Measurements from ENCODE around the gene ZNF397. TPM values are rescaled to one million over a fixed set of nuclear protein-coding genes. Genes with fewer than 3 reads are reported as not detected.

The ZNF397 gene
- total and polyA plus RNA-seq, 2 of the 13 experiments (the other 11 are each of a cell fraction or from before 2014, with no cell fraction given) = 4.7 to 9.4 TPM

DNA sequence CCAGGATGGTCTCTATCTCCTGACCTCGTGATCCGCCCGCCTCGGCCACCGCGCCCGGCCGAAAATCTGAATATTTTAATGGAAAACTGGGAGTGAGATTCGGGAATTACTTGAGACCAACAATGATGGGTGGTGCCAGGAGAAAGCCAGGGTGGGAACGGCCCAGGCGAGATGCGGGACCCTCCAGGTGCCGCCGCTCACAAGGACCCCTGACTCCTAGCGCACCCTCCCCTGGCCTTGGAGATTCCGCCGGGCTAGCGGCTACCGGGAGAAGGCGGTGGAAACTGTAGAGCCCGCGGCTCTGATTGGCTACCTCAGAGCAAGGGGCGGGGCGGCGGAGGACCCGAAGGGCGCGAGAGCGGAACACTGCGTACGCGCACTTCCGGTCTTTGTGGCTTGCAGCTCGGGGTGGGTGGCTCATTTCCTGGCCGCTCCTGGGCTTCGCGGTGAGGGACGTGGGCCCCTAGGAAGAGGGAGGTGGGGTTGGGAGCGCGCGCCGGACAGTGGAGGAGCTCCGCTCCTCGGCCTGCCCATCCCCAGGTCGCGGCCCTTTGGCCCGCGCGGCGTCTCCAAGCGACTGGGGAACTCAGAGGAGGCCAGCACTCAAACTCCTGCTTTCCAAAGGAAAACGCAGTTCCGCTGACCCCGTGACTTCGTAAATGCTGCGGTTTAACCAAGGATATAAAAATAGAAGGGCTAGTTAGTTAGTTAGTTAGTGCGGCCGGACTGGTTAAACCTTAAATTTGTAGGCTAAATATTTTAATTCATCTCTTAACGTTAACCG is at the start of gene ZNF397 (continued):
- no peak; the same call in 1 of the 2 replicates for TF ChIP-seq ZNF451 (CRISPR knock-in tag; IDR thresholded peaks at IDR 0.05)
- TF ChIP-seq ZNF510 (CRISPR knock-in tag; IDR thresholded peaks at IDR 0.05; ENCODE audit: low read depth) = no peak
- no peak for TF ChIP-seq HHEX (CRISPR knock-in tag; IDR thresholded peaks at IDR 0.05)
- no peak for TF ChIP-seq LCORL (IDR thresholded peaks at IDR 0.05)
- TF ChIP-seq LCORL (CRISPR knock-in tag; IDR thresholded peaks at IDR 0.05) = peak; percentile 51; the same call in 1 of the 2 replicates
- TF ChIP-seq, protein P1, sequence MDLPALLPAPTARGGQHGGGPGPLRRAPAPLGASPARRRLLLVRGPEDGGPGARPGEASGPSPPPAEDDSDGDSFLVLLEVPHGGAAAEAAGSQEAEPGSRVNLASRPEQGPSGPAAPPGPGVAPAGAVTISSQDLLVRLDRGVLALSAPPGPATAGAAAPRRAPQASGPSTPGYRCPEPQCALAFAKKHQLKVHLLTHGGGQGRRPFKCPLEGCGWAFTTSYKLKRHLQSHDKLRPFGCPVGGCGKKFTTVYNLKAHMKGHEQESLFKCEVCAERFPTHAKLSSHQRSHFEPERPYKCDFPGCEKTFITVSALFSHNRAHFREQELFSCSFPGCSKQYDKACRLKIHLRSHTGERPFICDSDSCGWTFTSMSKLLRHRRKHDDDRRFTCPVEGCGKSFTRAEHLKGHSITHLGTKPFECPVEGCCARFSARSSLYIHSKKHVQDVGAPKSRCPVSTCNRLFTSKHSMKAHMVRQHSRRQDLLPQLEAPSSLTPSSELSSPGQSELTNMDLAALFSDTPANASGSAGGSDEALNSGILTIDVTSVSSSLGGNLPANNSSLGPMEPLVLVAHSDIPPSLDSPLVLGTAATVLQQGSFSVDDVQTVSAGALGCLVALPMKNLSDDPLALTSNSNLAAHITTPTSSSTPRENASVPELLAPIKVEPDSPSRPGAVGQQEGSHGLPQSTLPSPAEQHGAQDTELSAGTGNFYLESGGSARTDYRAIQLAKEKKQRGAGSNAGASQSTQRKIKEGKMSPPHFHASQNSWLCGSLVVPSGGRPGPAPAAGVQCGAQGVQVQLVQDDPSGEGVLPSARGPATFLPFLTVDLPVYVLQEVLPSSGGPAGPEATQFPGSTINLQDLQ (CRISPR knock-in tag; IDR thresholded peaks at IDR 0.05) = no peak
- peak; percentile 55; the same call in 1 of the 2 replicates for TF ChIP-seq ZNF292 (CRISPR knock-in tag; IDR thresholded peaks at IDR 0.05; ENCODE audit: borderline replicate concordance, low read depth)
- peak; percentile 62 for TF ChIP-seq ZNF792 (CRISPR knock-in tag; IDR thresholded peaks at IDR 0.05)
- TF ChIP-seq SAFB2 (CRISPR knock-in tag; IDR thresholded peaks at IDR 0.05; ENCODE audit: borderline replicate concordance, low read depth) = peak; percentile 77; the same call in 1 of the 2 replicates
- TF ChIP-seq, protein P2, sequence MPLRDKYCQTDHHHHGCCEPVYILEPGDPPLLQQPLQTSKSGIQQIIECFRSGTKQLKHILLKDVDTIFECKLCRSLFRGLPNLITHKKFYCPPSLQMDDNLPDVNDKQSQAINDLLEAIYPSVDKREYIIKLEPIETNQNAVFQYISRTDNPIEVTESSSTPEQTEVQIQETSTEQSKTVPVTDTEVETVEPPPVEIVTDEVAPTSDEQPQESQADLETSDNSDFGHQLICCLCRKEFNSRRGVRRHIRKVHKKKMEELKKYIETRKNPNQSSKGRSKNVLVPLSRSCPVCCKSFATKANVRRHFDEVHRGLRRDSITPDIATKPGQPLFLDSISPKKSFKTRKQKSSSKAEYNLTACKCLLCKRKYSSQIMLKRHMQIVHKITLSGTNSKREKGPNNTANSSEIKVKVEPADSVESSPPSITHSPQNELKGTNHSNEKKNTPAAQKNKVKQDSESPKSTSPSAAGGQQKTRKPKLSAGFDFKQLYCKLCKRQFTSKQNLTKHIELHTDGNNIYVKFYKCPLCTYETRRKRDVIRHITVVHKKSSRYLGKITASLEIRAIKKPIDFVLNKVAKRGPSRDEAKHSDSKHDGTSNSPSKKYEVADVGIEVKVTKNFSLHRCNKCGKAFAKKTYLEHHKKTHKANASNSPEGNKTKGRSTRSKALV (CRISPR knock-in tag; IDR thresholded peaks at IDR 0.05) = 0 out of 2 replicates have a peak, but pooled peaks have one; percentile 41
- TF ChIP-seq ZBTB7B (CRISPR knock-in tag; IDR thresholded peaks at IDR 0.05) = peak; percentile 75; the same call in 1 of the 2 replicates
- peak; percentile 58; the same call in 1 of the 2 replicates for TF ChIP-seq HDAC1 (CRISPR knock-in tag; IDR thresholded peaks at IDR 0.05)
- TF ChIP-seq EED (CRISPR knock-in tag; IDR thresholded peaks at IDR 0.05) = 0 out of 2 replicates have a peak, but pooled peaks have one; percentile 39
- no peak for TF ChIP-seq SCMH1 (CRISPR knock-in tag; IDR thresholded peaks at IDR 0.05; ENCODE audit: borderline replicate concordance)
- peak; percentile 64; the same call in 1 of the 2 replicates for TF ChIP-seq GATAD2A (CRISPR knock-in tag; IDR thresholded peaks at IDR 0.05)
- peak; percentile 36; the same call in 1 of the 2 replicates for TF ChIP-seq NR2F6 (IDR thresholded peaks at IDR 0.05)
- peak; percentile 64 for TF ChIP-seq NR2F6 (CRISPR knock-in tag; IDR thresholded peaks at IDR 0.05)
- no peak for TF ChIP-seq ZNF550 (CRISPR knock-in tag; IDR thresholded peaks at IDR 0.05; ENCODE audit: borderline replicate concordance)
- 0 out of 4 replicates have a peak, but pooled peaks of 1 of the 2 experiments have one; percentile 5 for TF ChIP-seq EP300 (IDR thresholded peaks at IDR 0.05; ENCODE audit: low read depth in 2 of 2, low read length in 2 of 2)
- TF ChIP-seq EP300 (CRISPR knock-in tag; IDR thresholded peaks at IDR 0.05; ENCODE audit: borderline replicate concordance) = peak; percentile 40; the same call in 1 of the 2 replicates
- no peak for TF ChIP-seq SP140L (CRISPR knock-in tag; IDR thresholded peaks at IDR 0.05; ENCODE audit: borderline replicate concordance)
- TF ChIP-seq ZNF562 (CRISPR knock-in tag; IDR thresholded peaks at IDR 0.05; ENCODE audit: borderline replicate concordance) = no peak
- TF ChIP-seq ZNF570 (CRISPR knock-in tag; IDR thresholded peaks at IDR 0.05; ENCODE audit: borderline replicate concordance) = no peak
- TF ChIP-seq GABPB1 (CRISPR knock-in tag; IDR thresholded peaks at IDR 0.05) = peak; percentile 97
- TF ChIP-seq FOXO1 (CRISPR knock-in tag; IDR thresholded peaks at IDR 0.05) = 0 out of 2 replicates have a peak, but pooled peaks have one; percentile 17
- TF ChIP-seq, protein P3, sequence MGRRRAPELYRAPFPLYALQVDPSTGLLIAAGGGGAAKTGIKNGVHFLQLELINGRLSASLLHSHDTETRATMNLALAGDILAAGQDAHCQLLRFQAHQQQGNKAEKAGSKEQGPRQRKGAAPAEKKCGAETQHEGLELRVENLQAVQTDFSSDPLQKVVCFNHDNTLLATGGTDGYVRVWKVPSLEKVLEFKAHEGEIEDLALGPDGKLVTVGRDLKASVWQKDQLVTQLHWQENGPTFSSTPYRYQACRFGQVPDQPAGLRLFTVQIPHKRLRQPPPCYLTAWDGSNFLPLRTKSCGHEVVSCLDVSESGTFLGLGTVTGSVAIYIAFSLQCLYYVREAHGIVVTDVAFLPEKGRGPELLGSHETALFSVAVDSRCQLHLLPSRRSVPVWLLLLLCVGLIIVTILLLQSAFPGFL (CRISPR knock-in tag; IDR thresholded peaks at IDR 0.05) = no peak

Data from HepG2 (cell line).